Stimulated activated CD8-positive, alpha-beta memory T cell treated with anti-CD3 and anti-CD28 coated beads, Interleukin-12 subunit alpha, Interleukin-12 subunit beta, amount 100 ng/mL, for 24 hours (primary cell): ENCODE data around the gene LYZL2.
"Not testable (repeated sequence)": the region's sequence is repeated elsewhere in the genome, so short reads cannot be mapped to it uniquely, and the experiment has no call there.

Experiments
- DNase-seq: peaks from one replicate; pipeline ENCODE4 v3.0.0-alpha.2; 2020; ENCODE audit errors: extremely low read depth

The LYZL2 gene

GRCh38 chr10:30629653-30630052, at the start of gene LYZL2:
LYZL2 (minus strand) TSS chr10:30629753; CDS start chr10:30626915, 2,838 bp downstream.
- no peak for DNase-seq

GRCh38 chr10:30677616-30678015, 48.1 kb upstream of the LYZL2 start:
- not testable (repeated sequence) for DNase-seq

- DNase-seq = not testable (repeated sequence)
Observed at GRCh38 chr10:30677146-30677545, 47.6 kb upstream of the LYZL2 start.

GRCh38 chr10:30675791-30676718, 46.5 kb upstream of the LYZL2 start:
- DNase-seq = no peak

- no peak for DNase-seq
Observed at GRCh38 chr10:30674796-30675195, 45.2 kb upstream of the LYZL2 start.

- not testable (repeated sequence) for DNase-seq
Observed at GRCh38 chr10:30673262-30673661, 43.7 kb upstream of the LYZL2 start.

GRCh38 chr10:30672338-30672737, 42.8 kb upstream of the LYZL2 start:
- DNase-seq = not testable (repeated sequence)

- no peak for DNase-seq
Observed at GRCh38 chr10:30671026-30671616, 41.6 kb upstream of the LYZL2 start.

GRCh38 chr10:30667982-30668381, 38.4 kb upstream of the LYZL2 start:
- not testable (repeated sequence) for DNase-seq

- not testable (repeated sequence) for DNase-seq
Observed at GRCh38 chr10:30663403-30663802, 33.9 kb upstream of the LYZL2 start.

GRCh38 chr10:30662814-30663213, 33.3 kb upstream of the LYZL2 start:
- no peak for DNase-seq

GRCh38 chr10:30660314-30660713, 30.8 kb upstream of the LYZL2 start:
- not testable (repeated sequence) for DNase-seq

GRCh38 chr10:30656233-30656632, 26.7 kb upstream of the LYZL2 start:
- no peak for DNase-seq

- DNase-seq = not testable (repeated sequence)
Observed at GRCh38 chr10:30655001-30655400, 25.4 kb upstream of the LYZL2 start.

- not testable (repeated sequence) for DNase-seq
Observed at GRCh38 chr10:30651470-30652397, 22.2 kb upstream of the LYZL2 start.

GRCh38 chr10:30647089-30647488, 17.5 kb upstream of the LYZL2 start:
- DNase-seq = no peak

- DNase-seq = no peak
Observed at GRCh38 chr10:30645340-30645827, 15.8 kb upstream of the LYZL2 start.

- DNase-seq = not testable (repeated sequence)
Observed at GRCh38 chr10:30644408-30644861, 14.9 kb upstream of the LYZL2 start.

- not testable (repeated sequence) for DNase-seq
Observed at GRCh38 chr10:30643557-30644199, 14.1 kb upstream of the LYZL2 start.

- not testable (repeated sequence) for DNase-seq
Observed at GRCh38 chr10:30642856-30643255, 13.3 kb upstream of the LYZL2 start.
